GM12873 (cell line): ENCODE data around the gene RAPGEF4.

Source experiments
- TF ChIP-seq, protein P1 (sequence below): IDR thresholded peaks from 2 replicates; pipeline ENCODE4 v1.5.1; 2012; ENCODE audit warnings: low read depth, mild to moderate bottlenecking, moderate library complexity, low read length, control low read depth; ENCODE audit not compliant: insufficient read depth; ENCODE audit errors: missing control alignments

The RAPGEF4 gene

DNA sequence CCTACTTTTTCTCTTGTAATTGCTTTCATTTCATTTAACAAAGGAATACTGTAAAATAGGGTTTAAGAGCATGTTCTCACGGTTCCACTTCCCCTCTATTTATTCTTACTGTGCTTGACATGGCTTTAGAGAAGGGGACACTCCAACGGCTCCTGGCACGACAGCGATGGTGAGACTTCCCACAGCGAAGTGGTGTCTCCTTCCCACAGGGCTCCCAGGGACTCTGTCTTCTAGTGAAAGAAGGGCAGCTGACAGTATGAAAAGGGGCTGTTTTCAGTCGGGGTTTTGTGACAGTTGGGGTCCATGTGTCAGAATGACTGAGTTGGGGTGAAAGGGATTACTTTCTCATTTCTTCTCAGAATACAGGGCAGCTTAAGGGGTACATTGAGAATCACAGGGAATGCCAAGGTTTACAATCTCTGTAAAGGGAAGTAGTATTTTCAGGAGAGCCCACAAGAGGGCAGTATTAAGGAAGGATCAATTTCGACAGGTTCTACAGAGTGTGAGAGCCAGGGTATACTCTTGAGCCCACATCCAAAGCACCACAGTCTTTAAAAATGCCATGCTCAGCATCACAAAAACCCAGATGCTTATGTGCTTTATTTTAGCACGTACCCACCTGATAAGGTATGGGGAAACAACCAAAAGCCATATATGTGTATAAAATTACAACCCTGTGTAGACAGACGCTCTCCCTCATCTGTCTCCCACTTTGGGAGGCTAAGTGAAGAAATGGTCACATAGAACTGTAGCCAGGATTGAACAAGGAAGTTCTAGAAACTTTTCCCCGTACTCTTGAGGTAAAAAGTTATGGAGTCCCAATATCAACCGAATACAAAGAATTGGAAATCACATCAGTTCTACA is 31.3 kb upstream of the RAPGEF4 start:
- TF ChIP-seq, protein P1, sequence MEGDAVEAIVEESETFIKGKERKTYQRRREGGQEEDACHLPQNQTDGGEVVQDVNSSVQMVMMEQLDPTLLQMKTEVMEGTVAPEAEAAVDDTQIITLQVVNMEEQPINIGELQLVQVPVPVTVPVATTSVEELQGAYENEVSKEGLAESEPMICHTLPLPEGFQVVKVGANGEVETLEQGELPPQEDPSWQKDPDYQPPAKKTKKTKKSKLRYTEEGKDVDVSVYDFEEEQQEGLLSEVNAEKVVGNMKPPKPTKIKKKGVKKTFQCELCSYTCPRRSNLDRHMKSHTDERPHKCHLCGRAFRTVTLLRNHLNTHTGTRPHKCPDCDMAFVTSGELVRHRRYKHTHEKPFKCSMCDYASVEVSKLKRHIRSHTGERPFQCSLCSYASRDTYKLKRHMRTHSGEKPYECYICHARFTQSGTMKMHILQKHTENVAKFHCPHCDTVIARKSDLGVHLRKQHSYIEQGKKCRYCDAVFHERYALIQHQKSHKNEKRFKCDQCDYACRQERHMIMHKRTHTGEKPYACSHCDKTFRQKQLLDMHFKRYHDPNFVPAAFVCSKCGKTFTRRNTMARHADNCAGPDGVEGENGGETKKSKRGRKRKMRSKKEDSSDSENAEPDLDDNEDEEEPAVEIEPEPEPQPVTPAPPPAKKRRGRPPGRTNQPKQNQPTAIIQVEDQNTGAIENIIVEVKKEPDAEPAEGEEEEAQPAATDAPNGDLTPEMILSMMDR: peak; percentile 65

DNA sequence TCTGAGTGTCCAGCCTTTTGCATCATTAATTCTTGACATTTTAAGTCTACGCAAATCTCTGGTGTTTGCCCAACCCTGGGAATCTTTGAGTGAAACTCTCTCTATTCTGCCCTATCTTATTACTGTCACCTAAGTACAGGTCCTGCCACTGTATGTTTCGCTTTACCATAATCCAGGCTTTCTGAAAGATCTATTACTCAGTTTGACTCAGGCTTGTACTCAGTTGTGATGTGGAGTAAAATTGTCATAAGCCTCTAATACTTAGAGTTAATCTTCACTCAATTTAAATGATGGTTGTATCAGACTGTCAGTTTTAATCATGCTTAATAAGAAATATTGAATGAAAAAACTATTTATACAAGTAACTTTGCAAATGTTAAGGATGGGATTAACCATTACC is 30.3 kb upstream of the RAPGEF4 start:
- TF ChIP-seq, protein P1: no peak

GRCh38 chr2:172708247-172708646 is 27.4 kb upstream of the RAPGEF4 start:
- TF ChIP-seq, protein P1: no peak

GRCh38 chr2:172709566-172710291 is 25.9 kb upstream of the RAPGEF4 start:
- TF ChIP-seq, protein P1: no peak

- TF ChIP-seq, protein P1: peak; percentile 71
These were observed 25.0 kb upstream of the RAPGEF4 start for GRCh38 chr2:172710584-172711047.

GRCh38 chr2:172711110-172711509 is 24.5 kb upstream of the RAPGEF4 start:
- TF ChIP-seq, protein P1: no peak

GRCh38 chr2:172712251-172712650 is 23.4 kb upstream of the RAPGEF4 start:
- TF ChIP-seq, protein P1: no peak
